Measurements from ENCODE around the gene VGLL2. TPM values are rescaled to one million over a fixed set of nuclear protein-coding genes. Genes with fewer than 3 reads are reported as not detected.

Gene VGLL2
- total and polyA plus RNA-seq, 2 of the 13 experiments (the other 11 are each of a cell fraction or from before 2014, with no cell fraction given), result not detected

DNA sequence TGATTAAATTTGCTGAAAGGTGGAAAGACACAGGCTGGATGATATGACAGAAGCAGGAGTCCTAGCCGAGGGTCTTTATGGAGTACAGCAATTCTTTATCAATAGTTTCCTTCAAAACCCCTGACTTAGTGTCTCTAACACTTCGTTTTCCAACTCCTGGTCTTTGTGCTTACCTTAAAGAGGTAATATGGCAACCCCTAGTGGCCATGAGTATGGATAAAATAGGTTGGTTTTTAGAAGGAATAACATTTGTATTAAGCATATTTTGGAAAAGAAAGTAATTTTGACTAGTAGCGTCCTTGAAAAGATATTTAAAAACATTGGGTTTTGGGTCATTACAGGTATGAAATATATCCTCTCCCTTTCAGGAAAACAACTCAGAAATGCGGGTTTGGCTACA is 51.9 kb downstream of the VGLL2 start:
- Histone ChIP-seq H3K4me2 (ENCODE audit: low read depth, low read length) (no peak overlapping the region), H3K79me2 (ENCODE audit: insufficient read depth, low read length) (no peaks in the 10 kb centered on the region), H3K27ac (ENCODE audit: extremely low read length, insufficient read depth, low read length) (no peak overlapping the region), H3K9ac (ENCODE audit: insufficient read depth, low read depth, low read length) (no peak overlapping the region), H3K4me3 (replicated peaks in 1 of 3; ENCODE audit: insufficient read depth in 1 of 3, low read depth in 2 of 3, low read length in 3 of 3) (no peak overlapping the region), H3K4me1 (ENCODE audit: insufficient read depth, low read length) (no peaks in the 10 kb centered on the region), H3K36me3 (replicated peaks in 1 of 2; ENCODE audit: control insufficient read depth in 1 of 2, insufficient read depth in 2 of 2, low read length in 2 of 2) (no peaks in the 10 kb centered on the region), H4K20me1 (ENCODE audit: insufficient read depth, low read length) (no peaks in the 10 kb centered on the region), H2AFZ (ENCODE audit: low read length) (no peak overlapping the region), H3K9me3 (ENCODE audit: low read length) (no peaks in the 10 kb centered on the region), H3K27me3 (ENCODE audit: control insufficient read depth in 1 of 2, insufficient read depth in 2 of 2, low read length in 2 of 2) (peaks cover 0 to 6% of the 10 kb centered on the region in 2 experiments; a peak in 1 of 5 replicates)
- in situ Hi-C loops (cut with HindIII; ENCODE audit: extremely low pct_ligation_motif_present, low pct_unique_long_range_greater_than_20kb), result loop anchor here (10.0 kb wide), 1 partner anchor 342 kb away; no protein-coding TSS in a partner anchor
- peak; percentile 78 for ATAC-seq
- ChIA-PET CTCF (ENCODE audit: low intra/inter-chr PET ratio, low total read pairs) (interaction anchor here (1.6 kb wide), 1 partner anchor 345 kb away, joined by 7 read pairs; no protein-coding TSS in a partner anchor), POLR2A (no interaction called here)
- FAIRE-seq, result no peak
- peak; percentile 39 for DNase-seq (ENCODE audit: low spot score)
- WGBS (ENCODE audit: low lambda C conversion rate), result 3% methylated on average over 4 of the region's 4 CpGs
- TF ChIP-seq ZNF772 (CRISPR knock-in tag; IDR thresholded peaks at IDR 0.05), result no peak
- peak; percentile 37; the same call in 1 of the 2 replicates for TF ChIP-seq SMC3 (IDR thresholded peaks at IDR 0.05; ENCODE audit: low read length)
- TF ChIP-seq, protein P1, sequence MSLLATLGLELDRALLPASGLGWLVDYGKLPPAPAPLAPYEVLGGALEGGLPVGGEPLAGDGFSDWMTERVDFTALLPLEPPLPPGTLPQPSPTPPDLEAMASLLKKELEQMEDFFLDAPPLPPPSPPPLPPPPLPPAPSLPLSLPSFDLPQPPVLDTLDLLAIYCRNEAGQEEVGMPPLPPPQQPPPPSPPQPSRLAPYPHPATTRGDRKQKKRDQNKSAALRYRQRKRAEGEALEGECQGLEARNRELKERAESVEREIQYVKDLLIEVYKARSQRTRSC (CRISPR knock-in tag; IDR thresholded peaks at IDR 0.05; ENCODE audit: low read depth), result no peak
- TF ChIP-seq, protein P2, sequence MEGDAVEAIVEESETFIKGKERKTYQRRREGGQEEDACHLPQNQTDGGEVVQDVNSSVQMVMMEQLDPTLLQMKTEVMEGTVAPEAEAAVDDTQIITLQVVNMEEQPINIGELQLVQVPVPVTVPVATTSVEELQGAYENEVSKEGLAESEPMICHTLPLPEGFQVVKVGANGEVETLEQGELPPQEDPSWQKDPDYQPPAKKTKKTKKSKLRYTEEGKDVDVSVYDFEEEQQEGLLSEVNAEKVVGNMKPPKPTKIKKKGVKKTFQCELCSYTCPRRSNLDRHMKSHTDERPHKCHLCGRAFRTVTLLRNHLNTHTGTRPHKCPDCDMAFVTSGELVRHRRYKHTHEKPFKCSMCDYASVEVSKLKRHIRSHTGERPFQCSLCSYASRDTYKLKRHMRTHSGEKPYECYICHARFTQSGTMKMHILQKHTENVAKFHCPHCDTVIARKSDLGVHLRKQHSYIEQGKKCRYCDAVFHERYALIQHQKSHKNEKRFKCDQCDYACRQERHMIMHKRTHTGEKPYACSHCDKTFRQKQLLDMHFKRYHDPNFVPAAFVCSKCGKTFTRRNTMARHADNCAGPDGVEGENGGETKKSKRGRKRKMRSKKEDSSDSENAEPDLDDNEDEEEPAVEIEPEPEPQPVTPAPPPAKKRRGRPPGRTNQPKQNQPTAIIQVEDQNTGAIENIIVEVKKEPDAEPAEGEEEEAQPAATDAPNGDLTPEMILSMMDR (CRISPR knock-in tag; IDR thresholded peaks at IDR 0.05), result peak; percentile 59
- TF ChIP-seq STAG1 (CRISPR knock-in tag; IDR thresholded peaks at IDR 0.05), result peak; percentile 68
- TF ChIP-seq ZNF703 (CRISPR knock-in tag; IDR thresholded peaks at IDR 0.05; ENCODE audit: borderline replicate concordance), result no peak
- peak; percentile 15; the same call in 1 of the 2 replicates for TF ChIP-seq RAD21 (CRISPR knock-in tag; IDR thresholded peaks at IDR 0.05)
- BruUV-seq (replicated peaks), result no TSS peak
- intact Hi-C loops (cut with micrococcal nuclease; ENCODE audit: unreplicated experiment), result loop anchor here (1.0 to 10.0 kb wide), 3 partner anchors 36 to 432 kb away; no protein-coding TSS in a partner anchor

Small RNA genes within 50 kb of the gene (small RNA-seq; reads per million reads assigned to genes)
- gene RN7SKP18 (ENCODE audit: insufficient read depth in 2 of 3, insufficient read length in 3 of 3, low read depth in 2 of 3, low replicate concordance in 1 of 3), result 0 reads per million in 3 experiments

Other genes starting within 250 kb of the VGLL2 start
- not detected in 2 replicates for gene ROS1, start 160.4 kb downstream of the VGLL2 start, total RNA-seq (2016; rRNA removed; fragmentation: Illumina TruSeq; extraction: Trizol)
- not detected in 2 replicates for gene ROS1, start 160.4 kb downstream of the VGLL2 start, polyA plus RNA-seq (2011; rRNA removed)
- gene DCBLD1, start 217.1 kb downstream of the VGLL2 start, total RNA-seq (2016; rRNA removed; fragmentation: Illumina TruSeq; extraction: Trizol), result 26.0 and 41.5 TPM in 2 replicates
- gene DCBLD1, start 217.1 kb downstream of the VGLL2 start, polyA plus RNA-seq (2011; rRNA removed), result 17.5 and 23.2 TPM in 2 replicates